ENCODE results near the gene ABCB4.

DNA sequence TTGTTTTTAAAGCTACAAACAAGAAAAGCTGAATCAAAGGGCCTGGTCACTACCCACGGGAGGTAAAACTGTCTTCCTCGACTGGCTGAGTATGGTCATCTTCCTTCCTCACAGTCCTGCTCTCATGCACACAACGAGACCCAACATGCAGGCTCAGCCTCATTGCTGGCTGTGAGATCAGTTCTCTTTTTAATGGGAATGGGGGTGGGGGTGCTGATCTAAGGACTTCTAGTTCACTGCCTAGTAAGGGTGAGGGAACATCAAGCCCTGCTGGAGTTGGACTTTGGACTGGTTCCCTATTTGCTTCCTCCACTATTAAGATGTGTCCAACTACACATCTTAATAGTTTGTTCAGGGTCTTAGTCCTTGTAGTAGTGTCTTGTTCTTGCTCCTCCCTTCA, 48.2 kb downstream of the ABCB4 start:
- TF ChIP-seq REST (IDR thresholded peaks at IDR 0.05; ENCODE audit: insufficient read depth in 1 of 2, low read depth in 2 of 2, low read length in 2 of 2) = no peak
- no peak for TF ChIP-seq POLR2AphosphoS5 (IDR thresholded peaks at IDR 0.05; ENCODE audit: low read depth, low read length)
- no peak for TF ChIP-seq SIN3A (IDR thresholded peaks at IDR 0.05; ENCODE audit: borderline replicate concordance, insufficient read depth, low read length)

Data from PFSK-1 (cell line).